Keratinocyte (primary cell): ENCODE results near the gene AWAT2.

ENCODE experiments used
- CTCF ChIP-seq, 3 experiments: IDR thresholded peaks in 1 of 3; conservative IDR thresholded peaks in 1 of 3; optimal IDR thresholded peaks in 1 of 3; 2 replicates in 2 of 3; 3 replicates in 1 of 3; pipeline versions ENCODE3 to v1.5.1; 2011; ENCODE audit warnings: low read length in 3 of 3, mild to moderate bottlenecking in 3 of 3, moderate library complexity in 2 of 3, control low read depth in 1 of 3, inconsistent platforms in 1 of 3; ENCODE audit not compliant: insufficient read depth in 2 of 3; ENCODE audit errors: extremely low read depth in 1 of 3
- EZH2 ChIP-seq: IDR thresholded peaks from one replicate; pipeline ENCODE4 v1.6.1; 2012; ENCODE audit warnings: inconsistent platforms, mild to moderate bottlenecking, low read length, moderate library complexity

DNA sequence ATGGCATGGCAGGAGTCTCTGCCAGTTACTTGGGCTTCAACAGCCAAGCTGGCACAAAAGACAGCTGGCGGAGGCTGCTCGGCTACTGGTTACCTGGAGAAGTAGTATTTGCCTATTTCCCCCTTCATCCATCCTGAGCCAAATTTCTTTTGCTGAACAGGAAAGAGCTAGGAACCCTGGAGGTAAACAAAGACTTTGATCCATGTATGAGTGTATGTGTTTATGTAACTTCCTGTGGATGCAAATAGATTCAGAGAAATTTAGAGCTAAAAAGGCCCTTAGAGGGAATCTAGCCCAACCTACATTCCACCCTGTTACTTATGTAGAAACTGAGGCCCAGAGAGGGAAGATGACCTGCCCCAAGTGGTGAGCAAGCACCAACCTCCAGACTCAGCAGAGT, 11.2 kb downstream of the AWAT2 start:
- TF ChIP-seq CTCF (optimal IDR thresholded peaks at IDR 0.05 in 1 of 3, IDR thresholded peaks at IDR 0.05 in 1 of 3, conservative IDR thresholded peaks at IDR 0.05 in 1 of 3; ENCODE audit: extremely low read depth in 1 of 3, insufficient read depth in 2 of 3, low read length in 3 of 3) (no peak), EZH2 (no peak)
